GM23248 (cell line): ENCODE results near the gene APCDD1.

Experiments used
- EZH2 ChIP-seq: fragments of 200-600 bp; sonication (generic); IDR thresholded peaks from 2 replicates; pipeline ENCODE4 v1.6.1; 2018; ENCODE audit warnings: antibody characterized with exemption, mild to moderate bottlenecking; ENCODE audit not compliant: insufficient read depth, poor library complexity, severe bottlenecking
- EZH2phosphoT487 ChIP-seq: fragments of 200-600 bp; sonication (generic); IDR thresholded peaks from 2 replicates; pipeline ENCODE4 v1.6.1; 2018; ENCODE audit warnings: antibody characterized with exemption, moderate library complexity, mild to moderate bottlenecking, low read depth; ENCODE audit not compliant: insufficient read depth

DNA sequence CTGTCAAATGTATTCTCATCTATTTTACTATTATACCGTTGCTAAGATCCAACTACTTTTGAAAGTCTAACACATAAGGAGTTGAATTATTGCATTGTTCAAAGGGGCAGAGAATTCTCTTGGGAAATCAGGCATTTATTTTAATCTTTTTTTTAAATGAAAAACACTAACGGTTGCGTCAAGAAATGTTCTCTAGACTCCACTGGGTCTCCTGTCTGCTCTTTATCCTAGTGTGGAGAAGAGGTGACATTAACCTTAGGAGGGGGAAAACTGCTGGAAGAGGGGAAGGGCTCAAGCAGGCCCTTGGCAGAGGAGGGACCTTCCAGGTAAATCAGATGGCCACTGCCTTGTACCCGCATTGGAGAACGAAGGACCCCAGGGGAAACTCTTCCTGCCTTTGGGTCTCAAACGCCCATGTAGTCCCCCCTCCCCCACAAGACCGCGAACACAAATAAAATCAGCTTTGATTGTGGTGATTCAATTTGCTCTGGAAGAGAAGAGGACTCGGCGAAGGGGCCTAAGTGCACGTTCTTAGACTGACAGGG lies 1.1 kb upstream of the APCDD1 start:
- TF ChIP-seq EZH2phosphoT487 = no peak
- TF ChIP-seq EZH2 = no peak
